Gastroesophageal sphincter (tissue), 4 donors: Measurements from ENCODE around the gene LRRTM4. TPM values are rescaled to one million over a fixed set of nuclear protein-coding genes. Genes with fewer than 3 reads are reported as not detected.
A peak's percentile ranks its signal among the peaks of the same experiment; 100 is the strongest.

ENCODE experiments used
- ATAC-seq: fragments of 150-250 bp; one replicate; pipeline ENCODE4 v1.9.1; 2016; ENCODE audit warnings: mild to moderate bottlenecking, moderate library complexity
- H3K27ac ChIP-seq, 4 donors: fragments of 200-600 bp; sonication (generic) in 3 of 4; 1 replicate in 3 of 4; 2 replicates in 1 of 4; pipeline ENCODE4 v1.5.1; 2016 to 2019
- H3K27me3 ChIP-seq: fragments of 200-600 bp; sonication (generic); one replicate; pipeline ENCODE4 v1.5.1; 2019
- H3K36me3 ChIP-seq, 2 donors: fragments of 200-600 bp; sonication (generic); one replicate each; pipeline ENCODE4 v1.5.1; 2019; ENCODE audit warnings: control low read depth in 1 of 2
- H3K4me1 ChIP-seq, 3 donors: fragments of 200-600 bp; sonication (generic); 1 replicate in 2 of 3; 2 replicates in 1 of 3; pipeline ENCODE4 v1.5.1; 2016 to 2019; ENCODE audit warnings: control low read depth in 2 of 3
- H3K4me3 ChIP-seq, 2 donors: fragments of 200-600 bp; sonication (generic); one replicate each; pipeline ENCODE4 v1.5.1; 2019; ENCODE audit warnings: mild to moderate bottlenecking in 1 of 2, moderate library complexity in 1 of 2
- H3K9me3 ChIP-seq, 3 donors: fragments of 200-600 bp; sonication (generic); one replicate each; pipeline ENCODE4 v1.5.1; 2017 to 2019; ENCODE audit warnings: control low read depth in 2 of 3
- CTCF ChIP-seq, 4 experiments: fragments of 200-600 bp in 2 of 4; fragments of 450-650 bp in 2 of 4; sonication (generic) in 1 of 4; IDR thresholded peaks; one replicate each; pipeline ENCODE4 v1.5.1; 2017 to 2019; ENCODE audit warnings: antibody characterized with exemption in 4 of 4, mild to moderate bottlenecking in 2 of 4, moderate library complexity in 2 of 4
- EP300 ChIP-seq: sonication (generic); formaldehyde crosslinking; IDR thresholded peaks from one replicate; pipeline ENCODE4 v1.6.1; 2017; ENCODE audit warnings: antibody characterized with exemption, mild to moderate bottlenecking
- POLR2A ChIP-seq, 2 donors: fragments of 450-650 bp; IDR thresholded peaks; one replicate each; pipeline ENCODE4 v1.6.1; 2017; ENCODE audit warnings: antibody characterized with exemption in 2 of 2, mild to moderate bottlenecking in 2 of 2, moderate library complexity in 1 of 2
- POLR2AphosphoS5 ChIP-seq: sonication (generic); formaldehyde crosslinking; IDR thresholded peaks from one replicate; pipeline ENCODE4 v1.6.1; 2017; ENCODE audit warnings: antibody characterized with exemption
- WGBS, 2 donors: methylation state at CpG; one replicate each; pipeline ENCODE4 v1.1.5; 2018; ENCODE audit warnings: low coverage in 1 of 2; 5-methylcytosine and 5-hydroxymethylcytosine counted together
- total RNA-seq, 4 donors: library from RNA; depleted of rRNA; stranded (reverse); fragments of >200 nt; gene quantifications; one replicate each; pipeline ENCODE4 v1.1.0, GENCODE V29; 2016

The LRRTM4 gene
- total RNA-seq, 4 donors from 2014 or later, result 0.12 to 0.30 (median 0.27) TPM; not detected in 1

- TF ChIP-seq POLR2AphosphoS5, result no peak
- no peak for TF ChIP-seq POLR2A (IDR thresholded peaks at IDR 0.05)
- no peak for TF ChIP-seq CTCF (IDR thresholded peaks at IDR 0.05)
- no peak for TF ChIP-seq EP300
- ATAC-seq, result no peak
- H3K4me1 ChIP-seq, result peaks cover 0 to 7% (median 4%) of the 10 kb centered on the region in 3 donors
Observed at GRCh38 chr2:77232909-77233425, 289.2 kb downstream of the LRRTM4 start.

GRCh38 chr2:77228391-77228790, 293.8 kb downstream of the LRRTM4 start:
- Histone ChIP-seq H3K27ac (no peak overlapping the region), H3K36me3 (no peaks in the 10 kb centered on the region), H3K27me3 (no peaks in the 10 kb centered on the region), H3K4me3 (no peak overlapping the region), H3K9me3 (no peaks in the 10 kb centered on the region), H3K4me1 (peaks cover 0 to 7% (median 4%) of the 10 kb centered on the region in 3 donors)
- WGBS, 2 donors, result 20 to 69% methylated on average over 1 of the region's 1 CpG
- TF ChIP-seq EP300 (no peak), POLR2AphosphoS5 (no peak), POLR2A (IDR thresholded peaks at IDR 0.05) (no peak), CTCF (IDR thresholded peaks at IDR 0.05) (no peak)
- ATAC-seq, result peak; percentile 16

More at GRCh38 chr2:77232909-77233425, 289.2 kb downstream of the LRRTM4 start:
- Histone ChIP-seq H3K36me3 (no peaks in the 10 kb centered on the region), H3K27me3 (no peaks in the 10 kb centered on the region), H3K9me3 (no peaks in the 10 kb centered on the region), H3K27ac (no peak overlapping the region), H3K4me3 (no peak overlapping the region)

GRCh38 chr2:77210725-77211124, 311.5 kb downstream of the LRRTM4 start:
- no peaks in the 10 kb centered on the region for H3K9me3 ChIP-seq
- H3K27ac ChIP-seq, result no peak overlapping the region
- no peaks in the 10 kb centered on the region for H3K4me1 ChIP-seq
- H3K27me3 ChIP-seq, result no peaks in the 10 kb centered on the region
- H3K36me3 ChIP-seq, result no peaks in the 10 kb centered on the region
- no peak for TF ChIP-seq POLR2AphosphoS5
- TF ChIP-seq CTCF (IDR thresholded peaks at IDR 0.05), result no peak
- no peak for TF ChIP-seq EP300
- TF ChIP-seq POLR2A (IDR thresholded peaks at IDR 0.05), result no peak
- WGBS, 2 donors, result 72 to 84% methylated on average over 3 of the region's 3 CpGs
- no peak for ATAC-seq
- H3K4me3 ChIP-seq, result no peak overlapping the region

GRCh38 chr2:77207331-77207730, 314.8 kb downstream of the LRRTM4 start:
- WGBS, 2 donors, result 83 to 100% methylated on average over 1 of the region's 1 CpG

More at GRCh38 chr2:77207331-77207730, 314.8 kb downstream of the LRRTM4 start:
- H3K4me1 ChIP-seq, result no peaks in the 10 kb centered on the region
- H3K36me3 ChIP-seq, result no peaks in the 10 kb centered on the region
- no peak for ATAC-seq
- no peaks in the 10 kb centered on the region for H3K27me3 ChIP-seq
- no peak overlapping the region for H3K4me3 ChIP-seq
- no peak overlapping the region for H3K27ac ChIP-seq
- TF ChIP-seq CTCF (IDR thresholded peaks at IDR 0.05) (no peak), POLR2AphosphoS5 (no peak), POLR2A (IDR thresholded peaks at IDR 0.05) (no peak), EP300 (no peak)
- H3K9me3 ChIP-seq, result no peaks in the 10 kb centered on the region
